ENCODE results near the gene FARS2.

The FARS2 gene

DNA sequence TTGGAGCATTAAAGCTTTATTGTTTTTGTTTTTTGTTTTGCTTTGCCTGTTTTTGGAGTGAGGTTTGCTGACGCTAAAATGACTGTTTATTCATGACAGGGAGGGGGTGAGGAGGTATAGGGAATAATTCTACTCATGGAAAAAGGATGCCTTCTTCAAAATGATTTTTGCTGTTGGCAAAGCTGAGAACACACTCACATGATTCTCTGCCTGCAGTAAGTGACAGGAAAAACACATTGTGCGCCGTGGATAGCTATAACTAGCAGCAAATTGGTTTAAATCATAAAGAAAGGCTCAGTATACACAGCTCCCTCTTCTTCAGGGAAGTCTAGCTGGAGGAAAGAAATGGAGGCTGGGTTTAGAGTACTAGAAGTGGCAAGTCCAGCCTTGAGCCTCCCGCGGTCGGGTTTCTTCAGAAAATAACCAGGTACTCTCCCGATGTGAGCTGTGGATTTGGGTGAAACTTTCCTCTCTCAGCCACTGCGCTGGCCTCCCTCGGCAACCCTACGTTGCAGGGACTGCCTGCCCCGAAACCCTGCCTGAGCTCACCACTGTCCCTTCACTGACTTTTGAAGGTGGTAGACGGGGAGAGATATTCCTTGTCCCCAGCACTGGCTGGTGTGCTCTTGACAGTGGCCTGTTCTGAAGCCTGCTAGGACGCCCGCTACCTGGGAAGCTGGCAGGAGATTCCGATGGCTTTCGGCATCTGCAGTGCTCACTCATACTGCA, 467.2 kb downstream of the FARS2 start:
- no peak overlapping the region for H3K9ac ChIP-seq (ENCODE audit: low read length)
- no peak overlapping the region for H3K27ac ChIP-seq (ENCODE audit: low read depth, low read length)
- H3K27me3 ChIP-seq (ENCODE audit: control insufficient read depth, insufficient read depth, low read length) = no peaks in the 10 kb centered on the region
- no peaks in the 10 kb centered on the region for H3K9me3 ChIP-seq (ENCODE audit: control insufficient read depth, insufficient read depth, low read depth, low read length)
- H3K4me3 ChIP-seq (ENCODE audit: low read depth, low read length) = no peak overlapping the region
- H3K36me3 ChIP-seq (ENCODE audit: control insufficient read depth, insufficient read depth, low read length) = no peaks in the 10 kb centered on the region
- H3K4me1 ChIP-seq (ENCODE audit: control insufficient read depth, insufficient read depth, low read length) = peaks cover 16% of the 10 kb centered on the region

DNA sequence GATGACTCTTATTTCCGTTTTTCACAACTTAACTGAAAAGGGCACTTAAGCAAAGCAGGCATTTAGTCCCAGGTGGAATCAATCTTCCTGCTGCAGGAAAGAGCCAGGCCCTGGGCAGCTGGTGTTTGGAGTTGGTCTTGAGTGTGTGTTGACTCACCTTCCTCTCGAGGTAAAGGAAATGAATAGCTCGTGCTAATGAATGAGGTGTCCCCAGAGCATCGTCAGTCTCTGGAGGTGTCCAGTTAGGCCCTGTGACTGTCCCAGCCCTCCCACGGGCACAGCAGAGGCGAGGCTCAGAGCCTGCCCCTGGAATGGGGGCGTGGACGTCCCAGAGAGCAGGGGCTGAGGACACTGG, 467.7 kb downstream of the FARS2 start:
- Histone ChIP-seq H3K27me3 (ENCODE audit: control insufficient read depth, insufficient read depth, low read length) (no peaks in the 10 kb centered on the region), H3K4me1 (ENCODE audit: control insufficient read depth, insufficient read depth, low read length) (peaks cover 11% of the 10 kb centered on the region; the same call in 1 of the 2 replicates), H3K9me3 (ENCODE audit: control insufficient read depth, insufficient read depth, low read depth, low read length) (no peaks in the 10 kb centered on the region), H3K4me3 (ENCODE audit: low read depth, low read length) (no peak overlapping the region), H3K9ac (ENCODE audit: low read length) (no peak overlapping the region), H3K36me3 (ENCODE audit: control insufficient read depth, insufficient read depth, low read length) (no peaks in the 10 kb centered on the region), H3K27ac (ENCODE audit: low read depth, low read length) (no peak overlapping the region)

- no peak overlapping the region for H3K4me3 ChIP-seq (ENCODE audit: low read depth, low read length)
- H3K4me1 ChIP-seq (ENCODE audit: control insufficient read depth, insufficient read depth, low read length) = peaks cover 9% of the 10 kb centered on the region; the same call in 1 of the 2 replicates
- H3K27me3 ChIP-seq (ENCODE audit: control insufficient read depth, insufficient read depth, low read length) = no peaks in the 10 kb centered on the region
- H3K9me3 ChIP-seq (ENCODE audit: control insufficient read depth, insufficient read depth, low read depth, low read length) = no peaks in the 10 kb centered on the region
- no peaks in the 10 kb centered on the region for H3K36me3 ChIP-seq (ENCODE audit: control insufficient read depth, insufficient read depth, low read length)
- H3K27ac ChIP-seq (ENCODE audit: low read depth, low read length) = no peak overlapping the region
- H3K9ac ChIP-seq (ENCODE audit: low read length) = no peak overlapping the region
Observed at GRCh38 chr6:5729813-5730517, 468.7 kb downstream of the FARS2 start.

- Histone ChIP-seq H3K9me3 (ENCODE audit: control insufficient read depth, insufficient read depth, low read depth, low read length) (no peaks in the 10 kb centered on the region), H3K27me3 (ENCODE audit: control insufficient read depth, insufficient read depth, low read length) (no peaks in the 10 kb centered on the region), H3K27ac (ENCODE audit: low read depth, low read length) (no peak overlapping the region), H3K9ac (ENCODE audit: low read length) (no peak overlapping the region), H3K4me3 (ENCODE audit: low read depth, low read length) (no peak overlapping the region), H3K4me1 (ENCODE audit: control insufficient read depth, insufficient read depth, low read length) (peaks cover 9% of the 10 kb centered on the region; the same call in 1 of the 2 replicates), H3K36me3 (ENCODE audit: control insufficient read depth, insufficient read depth, low read length) (no peaks in the 10 kb centered on the region)
Observed at GRCh38 chr6:5730585-5731263, 469.4 kb downstream of the FARS2 start.

- peaks cover 9% of the 10 kb centered on the region; the same call in 1 of the 2 replicates for H3K4me1 ChIP-seq (ENCODE audit: control insufficient read depth, insufficient read depth, low read length)
- H3K27me3 ChIP-seq (ENCODE audit: control insufficient read depth, insufficient read depth, low read length) = no peaks in the 10 kb centered on the region
- H3K27ac ChIP-seq (ENCODE audit: low read depth, low read length) = no peak overlapping the region
- H3K9me3 ChIP-seq (ENCODE audit: control insufficient read depth, insufficient read depth, low read depth, low read length) = no peaks in the 10 kb centered on the region
- no peaks in the 10 kb centered on the region for H3K36me3 ChIP-seq (ENCODE audit: control insufficient read depth, insufficient read depth, low read length)
- H3K9ac ChIP-seq (ENCODE audit: low read length) = no peak overlapping the region
- H3K4me3 ChIP-seq (ENCODE audit: low read depth, low read length) = no peak overlapping the region
Observed at GRCh38 chr6:5731435-5731834, 470.1 kb downstream of the FARS2 start.

DNA sequence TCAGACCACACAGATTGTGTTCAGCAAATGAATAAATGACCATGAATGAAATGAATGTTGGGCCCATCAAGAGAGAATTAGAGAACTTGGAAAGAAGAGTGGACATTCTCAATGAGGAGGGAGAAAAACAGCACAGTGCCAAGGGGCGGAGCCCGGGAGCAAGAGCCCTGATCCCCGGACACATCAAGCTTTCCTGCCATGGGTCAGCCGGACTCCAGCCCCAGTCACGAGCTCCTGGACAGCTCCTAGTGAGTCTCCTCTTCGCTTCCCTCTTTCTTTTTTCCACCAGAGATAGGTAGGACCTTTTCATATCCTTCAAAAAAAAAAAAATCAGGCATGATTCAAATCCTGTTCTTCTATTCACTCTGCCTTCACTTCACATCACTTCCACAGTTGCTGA, 471.2 kb downstream of the FARS2 start:
- Histone ChIP-seq H3K36me3 (ENCODE audit: control insufficient read depth, insufficient read depth, low read length) (no peaks in the 10 kb centered on the region), H3K9ac (ENCODE audit: low read length) (no peak overlapping the region), H3K27me3 (ENCODE audit: control insufficient read depth, insufficient read depth, low read length) (no peaks in the 10 kb centered on the region), H3K4me1 (ENCODE audit: control insufficient read depth, insufficient read depth, low read length) (peaks cover 9% of the 10 kb centered on the region; the same call in 1 of the 2 replicates), H3K4me3 (ENCODE audit: low read depth, low read length) (no peak overlapping the region), H3K9me3 (ENCODE audit: control insufficient read depth, insufficient read depth, low read depth, low read length) (no peaks in the 10 kb centered on the region), H3K27ac (ENCODE audit: low read depth, low read length) (no peak overlapping the region)

- Histone ChIP-seq H3K27ac (ENCODE audit: low read depth, low read length) (no peak overlapping the region), H3K4me3 (ENCODE audit: low read depth, low read length) (no peak overlapping the region), H3K4me1 (ENCODE audit: control insufficient read depth, insufficient read depth, low read length) (no peaks in the 10 kb centered on the region; the same call in 1 of the 2 replicates), H3K9ac (ENCODE audit: low read length) (no peak overlapping the region), H3K9me3 (ENCODE audit: control insufficient read depth, insufficient read depth, low read depth, low read length) (no peaks in the 10 kb centered on the region), H3K27me3 (ENCODE audit: control insufficient read depth, insufficient read depth, low read length) (no peaks in the 10 kb centered on the region), H3K36me3 (ENCODE audit: control insufficient read depth, insufficient read depth, low read length) (no peaks in the 10 kb centered on the region)
Observed at GRCh38 chr6:5736016-5736738, 474.9 kb downstream of the FARS2 start.

GRCh38 chr6:5737460-5737859, 476.1 kb downstream of the FARS2 start:
- no peaks in the 10 kb centered on the region for H3K27me3 ChIP-seq (ENCODE audit: control insufficient read depth, insufficient read depth, low read length)
- H3K9ac ChIP-seq (ENCODE audit: low read length) = no peak overlapping the region
- H3K27ac ChIP-seq (ENCODE audit: low read depth, low read length) = no peak overlapping the region
- H3K36me3 ChIP-seq (ENCODE audit: control insufficient read depth, insufficient read depth, low read length) = no peaks in the 10 kb centered on the region
- no peak overlapping the region for H3K4me3 ChIP-seq (ENCODE audit: low read depth, low read length)
- H3K9me3 ChIP-seq (ENCODE audit: control insufficient read depth, insufficient read depth, low read depth, low read length) = no peaks in the 10 kb centered on the region
- H3K4me1 ChIP-seq (ENCODE audit: control insufficient read depth, insufficient read depth, low read length) = no peaks in the 10 kb centered on the region; the same call in 1 of the 2 replicates

GRCh38 chr6:5738211-5738610, 476.9 kb downstream of the FARS2 start:
- no peak overlapping the region for H3K4me3 ChIP-seq (ENCODE audit: low read depth, low read length)
- no peak overlapping the region for H3K27ac ChIP-seq (ENCODE audit: low read depth, low read length)
- no peaks in the 10 kb centered on the region; the same call in 1 of the 2 replicates for H3K4me1 ChIP-seq (ENCODE audit: control insufficient read depth, insufficient read depth, low read length)
- no peaks in the 10 kb centered on the region for H3K27me3 ChIP-seq (ENCODE audit: control insufficient read depth, insufficient read depth, low read length)
- no peaks in the 10 kb centered on the region for H3K9me3 ChIP-seq (ENCODE audit: control insufficient read depth, insufficient read depth, low read depth, low read length)
- H3K9ac ChIP-seq (ENCODE audit: low read length) = no peak overlapping the region
- H3K36me3 ChIP-seq (ENCODE audit: control insufficient read depth, insufficient read depth, low read length) = no peaks in the 10 kb centered on the region

GRCh38 chr6:5744497-5744896, 483.2 kb downstream of the FARS2 start:
- Histone ChIP-seq H3K4me1 (ENCODE audit: control insufficient read depth, insufficient read depth, low read length) (peaks cover 5% of the 10 kb centered on the region; the same call in 1 of the 2 replicates), H3K9ac (ENCODE audit: low read length) (no peak overlapping the region), H3K4me3 (ENCODE audit: low read depth, low read length) (no peak overlapping the region), H3K36me3 (ENCODE audit: control insufficient read depth, insufficient read depth, low read length) (no peaks in the 10 kb centered on the region), H3K27ac (ENCODE audit: low read depth, low read length) (no peak overlapping the region), H3K9me3 (ENCODE audit: control insufficient read depth, insufficient read depth, low read depth, low read length) (no peaks in the 10 kb centered on the region), H3K27me3 (ENCODE audit: control insufficient read depth, insufficient read depth, low read length) (no peaks in the 10 kb centered on the region)

Measured in HUES6 (cell line).